ENCODE data around the gene CPNE8. TPM values are rescaled to one million over a fixed set of nuclear protein-coding genes. Genes with fewer than 3 reads are reported as not detected.

The CPNE8 gene
- polyA plus RNA-seq, 1 donor from 2014 or later = 1.9 TPM

DNA sequence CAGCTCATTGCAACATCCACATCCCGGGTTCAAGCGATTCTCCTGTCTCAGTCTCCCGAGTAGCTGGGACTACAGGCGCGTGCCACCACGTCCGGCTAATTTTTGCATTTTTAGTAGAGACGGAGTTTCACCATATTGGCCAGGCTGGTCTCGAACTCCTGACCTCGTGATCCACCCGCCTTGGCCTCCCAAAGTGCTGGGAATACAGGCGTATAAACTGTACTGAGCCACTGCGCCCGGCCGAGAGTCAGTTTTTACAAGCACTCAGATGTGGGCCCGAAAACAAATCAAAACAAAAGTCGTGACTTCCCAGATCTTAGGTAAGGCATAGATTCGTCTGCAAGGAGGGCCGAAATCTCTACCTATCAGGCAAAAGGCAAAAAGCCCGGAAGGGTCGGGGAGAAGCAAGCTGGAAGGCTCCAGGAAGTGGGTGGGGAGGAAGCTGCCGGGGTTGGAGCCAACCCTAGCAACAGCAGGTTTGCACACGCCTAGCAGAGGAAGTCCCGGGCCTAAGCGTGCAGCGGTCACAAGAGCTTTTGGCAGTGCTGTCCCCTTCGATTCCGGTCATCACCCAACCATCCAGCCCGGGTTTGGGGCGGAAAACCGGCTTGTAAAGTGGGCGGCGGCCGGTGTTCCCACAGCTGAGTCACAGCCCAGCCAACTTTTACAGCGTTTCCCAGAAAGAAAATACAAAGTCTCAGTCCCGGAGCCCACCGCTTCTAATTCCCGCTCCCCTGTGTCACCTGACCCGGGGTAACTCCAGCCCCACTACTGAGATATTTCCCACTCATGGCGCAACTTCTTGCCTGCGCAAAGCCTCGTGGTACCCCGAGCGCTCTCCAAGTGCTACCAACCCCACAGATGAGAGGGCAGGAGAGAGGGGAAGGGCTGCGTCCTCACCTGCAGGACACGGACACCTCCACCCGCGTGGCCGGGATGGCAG is 583 bp downstream of the CPNE8 start:
- Histone ChIP-seq H4K20me1 (ENCODE audit: insufficient read depth) (no peaks in the 10 kb centered on the region), H3K36me3 (ENCODE audit: insufficient read depth, low read length) (no peaks in the 10 kb centered on the region), H3K27ac (ENCODE audit: low read length) (peak overlapping the region; percentile 82), H3F3A (ENCODE audit: insufficient read depth, low read length, poor library complexity, severe bottlenecking) (peaks cover 3% of the 10 kb centered on the region), H3K9ac (ENCODE audit: low read length) (no peak overlapping the region), H3K4me3 (ENCODE audit: low read length) (peak overlapping the region; percentile 65), H3K4me2 (ENCODE audit: low read length) (no peak overlapping the region), H3K9me3 (ENCODE audit: low read length) (no peaks in the 10 kb centered on the region), H3K9me2 (ENCODE audit: insufficient read depth, low read length) (no peaks in the 10 kb centered on the region), H3K79me2 (replicated peaks; ENCODE audit: insufficient read depth, low read length) (no peaks in the 10 kb centered on the region), H2AFZ (ENCODE audit: low read depth, low read length) (no peak overlapping the region), H3K27me3 (ENCODE audit: insufficient read depth, low read depth, low read length) (peaks cover 28% of the 10 kb centered on the region)
- TF ChIP-seq RAD21 (conservative IDR thresholded peaks at IDR 0.05) (no peak), POLR2AphosphoS5 (IDR thresholded peaks at IDR 0.05) (no peak), EP300 (conservative IDR thresholded peaks at IDR 0.05; ENCODE audit: poor library complexity, severe bottlenecking) (no peak), SMC3 (conservative IDR thresholded peaks at IDR 0.05; ENCODE audit: poor library complexity) (no peak), TAF1 (IDR thresholded peaks at IDR 0.05; ENCODE audit: low read depth) (no peak), MXI1 (conservative IDR thresholded peaks at IDR 0.05; ENCODE audit: poor library complexity, severe bottlenecking) (no peak), EZH2 (IDR thresholded peaks at IDR 0.05; ENCODE audit: borderline replicate concordance, insufficient read depth, low read length, poor library complexity, severe bottlenecking) (no peak)
- TF ChIP-seq, protein P1, sequence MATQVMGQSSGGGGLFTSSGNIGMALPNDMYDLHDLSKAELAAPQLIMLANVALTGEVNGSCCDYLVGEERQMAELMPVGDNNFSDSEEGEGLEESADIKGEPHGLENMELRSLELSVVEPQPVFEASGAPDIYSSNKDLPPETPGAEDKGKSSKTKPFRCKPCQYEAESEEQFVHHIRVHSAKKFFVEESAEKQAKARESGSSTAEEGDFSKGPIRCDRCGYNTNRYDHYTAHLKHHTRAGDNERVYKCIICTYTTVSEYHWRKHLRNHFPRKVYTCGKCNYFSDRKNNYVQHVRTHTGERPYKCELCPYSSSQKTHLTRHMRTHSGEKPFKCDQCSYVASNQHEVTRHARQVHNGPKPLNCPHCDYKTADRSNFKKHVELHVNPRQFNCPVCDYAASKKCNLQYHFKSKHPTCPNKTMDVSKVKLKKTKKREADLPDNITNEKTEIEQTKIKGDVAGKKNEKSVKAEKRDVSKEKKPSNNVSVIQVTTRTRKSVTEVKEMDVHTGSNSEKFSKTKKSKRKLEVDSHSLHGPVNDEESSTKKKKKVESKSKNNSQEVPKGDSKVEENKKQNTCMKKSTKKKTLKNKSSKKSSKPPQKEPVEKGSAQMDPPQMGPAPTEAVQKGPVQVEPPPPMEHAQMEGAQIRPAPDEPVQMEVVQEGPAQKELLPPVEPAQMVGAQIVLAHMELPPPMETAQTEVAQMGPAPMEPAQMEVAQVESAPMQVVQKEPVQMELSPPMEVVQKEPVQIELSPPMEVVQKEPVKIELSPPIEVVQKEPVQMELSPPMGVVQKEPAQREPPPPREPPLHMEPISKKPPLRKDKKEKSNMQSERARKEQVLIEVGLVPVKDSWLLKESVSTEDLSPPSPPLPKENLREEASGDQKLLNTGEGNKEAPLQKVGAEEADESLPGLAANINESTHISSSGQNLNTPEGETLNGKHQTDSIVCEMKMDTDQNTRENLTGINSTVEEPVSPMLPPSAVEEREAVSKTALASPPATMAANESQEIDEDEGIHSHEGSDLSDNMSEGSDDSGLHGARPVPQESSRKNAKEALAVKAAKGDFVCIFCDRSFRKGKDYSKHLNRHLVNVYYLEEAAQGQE (IDR thresholded peaks at IDR 0.05; ENCODE audit: borderline replicate concordance) = no peak
- TF ChIP-seq, protein P2, sequence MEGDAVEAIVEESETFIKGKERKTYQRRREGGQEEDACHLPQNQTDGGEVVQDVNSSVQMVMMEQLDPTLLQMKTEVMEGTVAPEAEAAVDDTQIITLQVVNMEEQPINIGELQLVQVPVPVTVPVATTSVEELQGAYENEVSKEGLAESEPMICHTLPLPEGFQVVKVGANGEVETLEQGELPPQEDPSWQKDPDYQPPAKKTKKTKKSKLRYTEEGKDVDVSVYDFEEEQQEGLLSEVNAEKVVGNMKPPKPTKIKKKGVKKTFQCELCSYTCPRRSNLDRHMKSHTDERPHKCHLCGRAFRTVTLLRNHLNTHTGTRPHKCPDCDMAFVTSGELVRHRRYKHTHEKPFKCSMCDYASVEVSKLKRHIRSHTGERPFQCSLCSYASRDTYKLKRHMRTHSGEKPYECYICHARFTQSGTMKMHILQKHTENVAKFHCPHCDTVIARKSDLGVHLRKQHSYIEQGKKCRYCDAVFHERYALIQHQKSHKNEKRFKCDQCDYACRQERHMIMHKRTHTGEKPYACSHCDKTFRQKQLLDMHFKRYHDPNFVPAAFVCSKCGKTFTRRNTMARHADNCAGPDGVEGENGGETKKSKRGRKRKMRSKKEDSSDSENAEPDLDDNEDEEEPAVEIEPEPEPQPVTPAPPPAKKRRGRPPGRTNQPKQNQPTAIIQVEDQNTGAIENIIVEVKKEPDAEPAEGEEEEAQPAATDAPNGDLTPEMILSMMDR (IDR thresholded peaks at IDR 0.05; ENCODE audit: poor library complexity, severe bottlenecking) = no peak

DNA sequence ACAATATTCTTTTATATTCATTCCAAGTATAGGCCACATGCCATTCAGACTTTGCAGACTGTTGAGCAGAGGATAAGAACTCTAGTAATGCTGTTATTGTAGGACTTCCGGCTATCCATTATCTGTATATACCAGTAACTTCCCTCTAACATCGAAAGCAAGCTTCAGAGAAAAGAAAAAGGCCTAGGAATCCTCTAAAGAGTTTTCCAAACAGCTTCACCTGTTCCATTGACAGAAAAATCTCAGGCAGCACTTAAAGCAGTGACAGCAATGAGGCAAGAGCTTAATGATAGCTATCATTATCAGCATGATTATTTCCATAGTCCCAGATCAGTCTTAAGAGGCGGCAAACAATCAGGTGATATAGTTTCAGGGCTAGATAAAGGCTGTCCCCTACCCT is 1.8 kb downstream of the CPNE8 start:
- Histone ChIP-seq H3K36me3 (ENCODE audit: insufficient read depth, low read length) (no peaks in the 10 kb centered on the region), H3K9ac (ENCODE audit: low read length) (peak overlapping the region; percentile 32), H2AFZ (ENCODE audit: low read depth, low read length) (no peak overlapping the region), H3K27me3 (ENCODE audit: insufficient read depth, low read depth, low read length) (peaks cover 28% of the 10 kb centered on the region), H3K9me2 (ENCODE audit: insufficient read depth, low read length) (no peaks in the 10 kb centered on the region), H3K4me2 (ENCODE audit: low read length) (peak overlapping the region; percentile 54), H3K79me2 (replicated peaks; ENCODE audit: insufficient read depth, low read length) (no peaks in the 10 kb centered on the region), H3F3A (ENCODE audit: insufficient read depth, low read length, poor library complexity, severe bottlenecking) (peaks cover 3% of the 10 kb centered on the region), H3K4me3 (ENCODE audit: low read length) (peak overlapping the region; percentile 41), H3K27ac (ENCODE audit: low read length) (peak overlapping the region; percentile 82), H3K9me3 (ENCODE audit: low read length) (no peaks in the 10 kb centered on the region), H4K20me1 (ENCODE audit: insufficient read depth) (no peaks in the 10 kb centered on the region)
- no peak for TF ChIP-seq EZH2 (IDR thresholded peaks at IDR 0.05; ENCODE audit: borderline replicate concordance, insufficient read depth, low read length, poor library complexity, severe bottlenecking)
- TF ChIP-seq POLR2AphosphoS5 (IDR thresholded peaks at IDR 0.05) = peak; percentile 75
- TF ChIP-seq, protein P1 (IDR thresholded peaks at IDR 0.05; ENCODE audit: borderline replicate concordance) = peak; percentile 93
- TF ChIP-seq EP300 (conservative IDR thresholded peaks at IDR 0.05; ENCODE audit: poor library complexity, severe bottlenecking) = peak; percentile 81

All from neural cell (in vitro differentiated cells).